ENCODE results near the gene ARHGEF28. TPM values are rescaled to one million over a fixed set of nuclear protein-coding genes. Genes with fewer than 3 reads are reported as not detected.

The ARHGEF28 gene
- total RNA-seq, 1 experiment from 2014 or later = 0.57 TPM

DNA sequence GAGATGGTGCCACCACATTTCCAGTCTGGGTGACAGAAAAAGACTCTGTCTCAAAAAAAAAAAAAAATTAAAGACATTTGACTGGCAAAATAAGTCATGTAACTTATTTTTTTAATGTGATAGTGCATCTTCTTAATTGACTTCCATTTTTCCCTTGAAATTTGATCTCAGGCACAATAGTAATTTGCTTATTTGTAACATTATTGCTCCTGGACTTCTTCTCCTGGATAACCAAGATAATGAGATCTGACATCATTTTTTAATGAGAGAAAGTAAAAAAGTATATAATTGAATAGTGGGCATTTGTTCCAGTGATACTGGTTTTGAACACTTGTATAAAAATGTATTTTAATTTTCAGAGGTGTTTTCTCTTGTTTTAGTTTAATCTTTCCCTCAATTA, 3.5 kb downstream of the ARHGEF28 start:
- Histone ChIP-seq H3K9me3 (ENCODE audit: control insufficient read depth, low read depth, low read length) (no peaks in the 10 kb centered on the region), H3K56ac (ENCODE audit: insufficient read length, low read depth, low read length) (no peak overlapping the region), H2BK5ac (ENCODE audit: insufficient read length, low read length) (no peak overlapping the region), H3K14ac (ENCODE audit: insufficient read depth, low read length) (no peak overlapping the region), H4K91ac (ENCODE audit: insufficient read length, low read depth, low read length) (no peak overlapping the region), H3K79me2 (ENCODE audit: insufficient read depth, low read length) (no peaks in the 10 kb centered on the region), H3K79me1 (ENCODE audit: insufficient read depth, low read depth, low read length, poor library complexity, severe bottlenecking) (no peaks in the 10 kb centered on the region), H3K18ac (ENCODE audit: insufficient read length, low read depth, low read length) (no peak overlapping the region), H3K4me2 (ENCODE audit: insufficient read depth, insufficient read length, low read length) (no peak overlapping the region), H3K23ac (ENCODE audit: insufficient read length, low read depth, low read length) (no peak overlapping the region), H3K27ac (ENCODE audit: insufficient read length, low read depth, low read length) (no peak overlapping the region), H3K4me1 (ENCODE audit: insufficient read depth, low read length) (no peaks in the 10 kb centered on the region), H2AK5ac (ENCODE audit: insufficient read length, low read length) (no peak overlapping the region), H3T11ph (ENCODE audit: low read length) (no peak overlapping the region), H3K27me3 (ENCODE audit: insufficient read depth, low read length) (peaks cover 10% of the 10 kb centered on the region; the same call in 1 of the 2 replicates), H2BK12ac (ENCODE audit: insufficient read length, low read depth, low read length) (no peak overlapping the region), H4K8ac (replicated peaks; ENCODE audit: insufficient read length, low read depth, low read length) (no peak overlapping the region), H2BK15ac (ENCODE audit: low read depth, low read length) (no peak overlapping the region), H2BK20ac (ENCODE audit: low read depth, low read length, poor library complexity, severe bottlenecking) (no peak overlapping the region), H4K20me1 (ENCODE audit: control insufficient read depth, insufficient read depth, insufficient read length) (no peaks in the 10 kb centered on the region), H4K5ac (ENCODE audit: insufficient read length, low read depth, low read length) (no peak overlapping the region), H3K9ac (ENCODE audit: extremely low read depth, insufficient read length, low read length) (no peak overlapping the region), H2AFZ (ENCODE audit: low read length) (no peak overlapping the region), H3K4ac (ENCODE audit: low read depth, low read length) (no peak overlapping the region), H3K23me2 (ENCODE audit: insufficient read length, low read depth, low read length, poor library complexity, severe bottlenecking) (peaks cover 7% of the 10 kb centered on the region), H2BK120ac (ENCODE audit: low read depth, low read length, poor library complexity, severe bottlenecking) (no peak overlapping the region)
- peaks cover 64% of the 10 kb centered on the region for H3K27me3 Mint-ChIP-seq (ENCODE audit: low read depth)
- H3K27ac Mint-ChIP-seq = no peak overlapping the region
- no peak overlapping the region for H3K4me3 Mint-ChIP-seq
- H3K4me1 Mint-ChIP-seq = peaks cover 6 to 13% of the 10 kb centered on the region in 2 experiments
- TF ChIP-seq, protein P1, sequence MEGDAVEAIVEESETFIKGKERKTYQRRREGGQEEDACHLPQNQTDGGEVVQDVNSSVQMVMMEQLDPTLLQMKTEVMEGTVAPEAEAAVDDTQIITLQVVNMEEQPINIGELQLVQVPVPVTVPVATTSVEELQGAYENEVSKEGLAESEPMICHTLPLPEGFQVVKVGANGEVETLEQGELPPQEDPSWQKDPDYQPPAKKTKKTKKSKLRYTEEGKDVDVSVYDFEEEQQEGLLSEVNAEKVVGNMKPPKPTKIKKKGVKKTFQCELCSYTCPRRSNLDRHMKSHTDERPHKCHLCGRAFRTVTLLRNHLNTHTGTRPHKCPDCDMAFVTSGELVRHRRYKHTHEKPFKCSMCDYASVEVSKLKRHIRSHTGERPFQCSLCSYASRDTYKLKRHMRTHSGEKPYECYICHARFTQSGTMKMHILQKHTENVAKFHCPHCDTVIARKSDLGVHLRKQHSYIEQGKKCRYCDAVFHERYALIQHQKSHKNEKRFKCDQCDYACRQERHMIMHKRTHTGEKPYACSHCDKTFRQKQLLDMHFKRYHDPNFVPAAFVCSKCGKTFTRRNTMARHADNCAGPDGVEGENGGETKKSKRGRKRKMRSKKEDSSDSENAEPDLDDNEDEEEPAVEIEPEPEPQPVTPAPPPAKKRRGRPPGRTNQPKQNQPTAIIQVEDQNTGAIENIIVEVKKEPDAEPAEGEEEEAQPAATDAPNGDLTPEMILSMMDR (conservative IDR thresholded peaks at IDR 0.05) = no peak
- no peaks in the 10 kb centered on the region for H3K36me3 Mint-ChIP-seq (ENCODE audit: insufficient read depth in 1 of 3, low read depth in 3 of 3)
- no peak for DNase-seq
- no peaks in the 10 kb centered on the region for H3K9me3 Mint-ChIP-seq
